ENCODE measurements around the gene SLC38A8. TPM values are rescaled to one million over a fixed set of nuclear protein-coding genes. Genes with fewer than 3 reads are reported as not detected.

The SLC38A8 gene
- polyA plus RNA-seq, 6 donors from 2014 or later, result not detected

DNA sequence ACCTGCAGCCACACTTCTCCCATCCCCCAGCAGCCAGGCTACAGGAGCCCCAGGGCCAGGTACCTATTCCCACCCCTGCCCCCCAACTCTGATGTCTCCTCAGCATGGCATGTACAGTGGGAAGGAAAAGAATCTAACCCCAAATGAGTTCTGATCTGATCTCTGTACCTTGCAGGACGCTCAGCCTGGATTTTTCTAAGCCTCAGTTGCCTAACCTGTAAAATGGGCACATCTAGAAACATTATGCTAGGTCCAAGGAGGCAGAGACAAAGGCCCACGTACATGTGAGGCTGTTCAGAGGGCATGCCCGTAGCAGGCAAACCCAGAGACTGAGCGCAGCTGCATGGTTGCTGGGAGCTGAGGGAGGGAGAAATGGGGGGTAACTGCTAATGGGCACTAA is 35.1 kb downstream of the SLC38A8 start:
- ATAC-seq (ENCODE audit: low read depth in 2 of 2) (no peak), DNase-seq (no peak)
- H3K36me3 Mint-ChIP-seq, result no peaks in the 10 kb centered on the region
- H3K4me1 Mint-ChIP-seq, result no peaks in the 10 kb centered on the region
- H3K4me3 Mint-ChIP-seq, result no peak overlapping the region
- H3K27me3 Mint-ChIP-seq, result peaks cover 15 to 38% (median 27%) of the 10 kb centered on the region in 3 donors
- H3K9me3 Mint-ChIP-seq, result no peaks in the 10 kb centered on the region
- no peak overlapping the region for H3K27ac Mint-ChIP-seq

DNA sequence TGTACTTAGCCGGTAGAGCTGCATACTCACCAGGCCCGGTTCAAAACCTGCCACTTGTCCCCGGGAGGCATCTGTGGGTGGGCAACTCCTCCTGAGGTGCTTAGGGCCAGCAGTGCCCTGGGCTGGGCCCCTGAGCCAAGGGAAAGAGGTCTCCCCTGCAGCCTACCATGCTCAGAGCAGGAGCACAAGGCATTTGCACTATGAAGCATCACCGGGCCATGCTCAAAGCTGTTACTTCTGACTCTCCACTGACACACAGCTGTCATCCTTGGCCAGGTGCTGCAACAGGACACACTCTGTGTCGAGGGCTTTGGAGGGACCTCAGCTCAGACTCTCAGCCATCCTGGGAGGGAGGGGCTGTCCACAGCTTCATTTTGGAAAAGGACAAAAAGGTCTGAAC is 37.2 kb downstream of the SLC38A8 start:
- no peak overlapping the region for H3K27ac Mint-ChIP-seq
- DNase-seq (no peak), ATAC-seq (ENCODE audit: low read depth in 2 of 2) (no peak)
- no peaks in the 10 kb centered on the region for H3K4me1 Mint-ChIP-seq
- H3K9me3 Mint-ChIP-seq, result no peaks in the 10 kb centered on the region
- peaks cover 15 to 42% (median 31%) of the 10 kb centered on the region in 3 donors for H3K27me3 Mint-ChIP-seq
- H3K4me3 Mint-ChIP-seq, result no peak overlapping the region
- H3K36me3 Mint-ChIP-seq, result no peaks in the 10 kb centered on the region

DNA sequence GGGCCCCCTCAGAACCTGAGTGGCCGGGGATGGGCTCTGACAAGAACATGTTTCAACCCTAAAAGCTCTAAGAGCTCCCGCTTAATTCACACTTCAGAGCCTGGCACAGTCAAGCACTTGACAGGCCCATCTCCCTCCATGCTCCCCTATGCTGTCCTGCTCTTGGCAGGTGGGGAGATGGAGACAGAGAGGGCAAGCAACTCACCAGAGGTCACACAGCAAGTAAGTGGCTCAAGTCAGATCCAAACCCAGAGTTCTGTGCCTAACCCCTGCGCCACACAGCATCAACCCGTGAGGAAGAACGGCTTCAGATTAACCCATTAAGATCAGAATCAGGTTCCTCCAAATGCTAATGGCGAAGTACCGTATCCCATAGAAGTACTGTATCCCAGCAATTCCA is 38.2 kb downstream of the SLC38A8 start:
- DNase-seq (no peak), ATAC-seq (ENCODE audit: low read depth in 2 of 2) (no peak)
- no peaks in the 10 kb centered on the region for H3K36me3 Mint-ChIP-seq
- peaks cover 15 to 39% (median 33%) of the 10 kb centered on the region in 3 donors for H3K27me3 Mint-ChIP-seq
- H3K9me3 Mint-ChIP-seq, result no peaks in the 10 kb centered on the region
- no peak overlapping the region for H3K4me3 Mint-ChIP-seq
- H3K27ac Mint-ChIP-seq, result no peak overlapping the region
- no peaks in the 10 kb centered on the region for H3K4me1 Mint-ChIP-seq

DNA sequence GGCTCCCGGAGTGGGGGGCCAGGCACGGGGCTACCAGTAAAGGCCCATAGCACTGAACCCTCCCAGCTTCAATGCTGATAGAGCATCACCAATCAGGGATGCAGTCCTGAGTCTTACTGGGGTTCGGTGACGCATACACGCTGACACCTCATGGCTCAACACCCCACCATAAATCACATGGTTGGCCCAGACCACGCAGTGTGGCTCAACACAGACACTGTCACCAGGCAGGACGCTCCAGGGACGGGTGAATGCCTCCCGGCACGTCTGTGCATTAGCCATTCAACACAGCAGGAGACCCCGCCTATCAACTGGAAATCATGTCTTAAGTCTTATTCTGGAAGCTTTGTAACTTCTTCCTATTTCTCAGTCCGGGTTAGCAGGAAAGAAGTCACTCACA is 39.6 kb downstream of the SLC38A8 start:
- Mint-ChIP-seq H3K4me3 (no peak overlapping the region), H3K9me3 (no peaks in the 10 kb centered on the region), H3K36me3 (no peaks in the 10 kb centered on the region), H3K4me1 (no peaks in the 10 kb centered on the region), H3K27ac (peak overlapping the region in 1 of 6 donors; percentile 18), H3K27me3 (peaks cover 11 to 45% (median 33%) of the 10 kb centered on the region in 3 donors)
- ATAC-seq (ENCODE audit: low read depth in 2 of 2) (no peak), DNase-seq (no peak)

DNA sequence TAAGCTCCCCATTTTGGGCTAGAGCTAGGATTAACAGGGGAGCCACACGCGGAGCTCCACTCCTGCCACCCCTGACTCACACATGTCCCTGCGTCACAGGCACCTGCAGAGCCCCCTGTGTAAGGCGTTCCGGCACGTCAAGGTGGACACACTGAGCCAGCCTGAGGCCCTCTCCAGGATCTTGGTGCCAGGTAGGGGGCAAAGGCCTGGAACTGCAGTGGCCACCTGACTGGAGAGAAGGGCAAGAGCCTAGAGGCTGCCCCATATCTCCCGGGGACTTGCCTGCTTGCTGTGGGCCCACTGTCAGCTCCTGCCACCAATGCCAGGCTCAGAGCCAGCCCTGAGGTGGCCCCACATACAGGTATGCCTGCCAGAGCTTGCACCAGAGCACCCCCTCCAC is 40.9 kb downstream of the SLC38A8 start:
- ATAC-seq (ENCODE audit: low read depth in 2 of 2) (no peak), DNase-seq (no peak)
- no peak overlapping the region for H3K27ac Mint-ChIP-seq
- no peaks in the 10 kb centered on the region for H3K36me3 Mint-ChIP-seq
- peaks cover 11 to 50% (median 29%) of the 10 kb centered on the region in 3 donors for H3K27me3 Mint-ChIP-seq
- H3K4me1 Mint-ChIP-seq, result no peaks in the 10 kb centered on the region
- H3K9me3 Mint-ChIP-seq, result no peaks in the 10 kb centered on the region
- H3K4me3 Mint-ChIP-seq, result no peak overlapping the region

DNA sequence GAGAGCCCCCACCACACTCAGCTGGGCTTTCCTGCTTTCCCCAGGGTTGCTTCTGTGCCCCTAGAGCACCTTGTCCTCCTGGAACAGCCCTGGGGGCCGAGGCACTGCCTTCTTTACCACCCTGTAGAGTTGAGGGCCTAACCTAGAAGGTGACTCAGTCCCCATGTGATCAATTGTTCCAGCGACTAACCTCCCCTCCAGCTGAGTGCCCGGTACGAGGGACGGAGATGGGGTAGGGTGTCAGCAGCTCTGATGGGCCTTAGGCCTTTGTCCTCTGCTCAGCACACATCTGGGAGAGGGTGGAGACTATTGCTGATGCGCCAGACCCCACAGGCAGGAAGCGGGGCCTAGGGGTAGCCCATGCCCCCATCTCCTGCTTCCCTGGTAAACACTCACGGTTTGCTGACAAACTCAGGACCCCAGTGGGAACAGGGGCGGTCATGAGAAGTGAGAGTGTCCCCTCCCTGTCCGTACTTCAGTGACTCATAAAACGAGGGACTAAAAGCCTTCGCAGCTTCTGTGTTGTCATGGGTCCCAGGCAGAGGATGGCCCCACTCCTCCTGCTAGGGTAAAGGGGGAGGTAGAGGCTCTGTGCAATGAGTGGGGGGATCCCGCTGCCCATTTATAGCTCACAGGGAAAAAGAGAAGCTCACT is 41.5 kb downstream of the SLC38A8 start:
- peaks cover 14 to 51% (median 31%) of the 10 kb centered on the region in 3 donors for H3K27me3 Mint-ChIP-seq
- H3K9me3 Mint-ChIP-seq, result no peaks in the 10 kb centered on the region
- H3K4me1 Mint-ChIP-seq, result no peaks in the 10 kb centered on the region
- H3K27ac Mint-ChIP-seq, result no peak overlapping the region
- H3K36me3 Mint-ChIP-seq, result no peaks in the 10 kb centered on the region
- no peak for DNase-seq
- no peak overlapping the region for H3K4me3 Mint-ChIP-seq
- ATAC-seq (ENCODE audit: low read depth in 2 of 2), result no peak

DNA sequence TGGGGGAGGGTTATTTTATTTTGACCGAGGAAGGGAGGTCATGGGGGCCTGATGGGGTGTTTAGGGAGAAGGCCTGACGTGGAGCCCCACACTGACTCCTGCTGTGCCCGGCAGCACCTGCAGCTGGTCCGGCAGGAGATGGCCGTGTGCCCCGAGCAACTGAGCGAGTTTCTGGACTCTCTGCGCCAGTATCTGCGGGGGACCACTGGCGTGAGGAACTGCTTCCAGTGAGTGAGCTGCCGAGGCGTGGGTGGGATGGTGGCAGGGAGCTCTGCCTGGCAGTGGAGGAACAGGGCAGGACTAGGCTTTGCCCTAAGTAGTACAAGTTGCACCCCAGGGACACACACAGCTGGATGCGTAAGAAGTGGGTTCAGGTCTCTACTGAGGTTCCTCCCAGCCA is 44.5 kb downstream of the SLC38A8 start:
- Mint-ChIP-seq H3K27me3 (peaks cover 10 to 57% (median 54%) of the 10 kb centered on the region in 3 donors), H3K4me3 (no peak overlapping the region), H3K27ac (peak overlapping the region in 1 of 6 donors; percentile 31), H3K9me3 (no peaks in the 10 kb centered on the region), H3K36me3 (no peaks in the 10 kb centered on the region), H3K4me1 (peaks cover 0 to 3% (median 0%) of the 10 kb centered on the region in 3 donors)
- DNase-seq (no peak), ATAC-seq (ENCODE audit: low read depth in 2 of 2) (no peak)

DNA sequence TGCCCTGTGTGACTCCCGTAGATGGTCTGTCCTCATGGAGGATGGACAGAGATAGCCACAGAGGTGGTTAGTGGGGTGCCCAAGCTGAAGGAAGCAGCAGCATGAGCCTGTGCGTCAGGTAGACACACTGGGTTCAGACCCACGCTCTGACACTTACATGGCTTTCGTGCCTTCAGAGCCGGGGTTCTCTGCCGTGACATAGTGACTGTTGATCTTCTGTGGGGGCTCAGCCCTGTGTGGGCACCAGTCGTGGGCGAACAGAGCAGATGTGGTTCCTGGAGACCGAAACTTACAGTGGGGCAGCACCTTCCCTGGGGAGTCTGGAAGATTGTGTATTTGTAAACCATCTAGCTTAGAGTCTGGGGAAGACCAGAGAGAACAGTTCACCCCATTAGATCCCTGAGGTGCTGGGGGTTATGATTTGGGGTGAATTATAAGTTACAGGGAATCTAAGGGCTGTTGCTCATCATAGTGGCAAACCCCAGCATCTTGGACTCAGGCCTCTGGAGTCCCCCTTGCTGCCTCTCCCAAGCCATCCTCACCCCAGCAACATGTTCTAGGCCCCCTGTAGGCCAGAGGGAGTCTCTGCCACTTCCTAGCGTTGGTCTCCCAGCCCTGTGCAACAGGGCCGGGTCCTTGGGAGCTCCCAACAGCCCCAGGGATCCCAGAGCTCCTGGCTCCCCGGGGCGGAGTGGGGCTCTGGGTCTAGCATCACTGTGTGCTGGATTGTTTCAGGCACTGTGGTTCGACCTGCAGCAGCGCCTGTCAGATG is 45.9 kb downstream of the SLC38A8 start:
- DNase-seq, result no peak
- H3K36me3 Mint-ChIP-seq, result no peaks in the 10 kb centered on the region

GRCh38 chr16:83995754-83996153 is 46.8 kb downstream of the SLC38A8 start:
- DNase-seq, result no peak
- no peak overlapping the region for H3K27ac Mint-ChIP-seq
- H3K9me3 Mint-ChIP-seq, result peaks cover 0 to 9% (median 0%) of the 10 kb centered on the region in 7 donors
- ATAC-seq (ENCODE audit: low read depth in 2 of 2), result no peak
- peaks cover 0 to 3% (median 0%) of the 10 kb centered on the region in 3 donors for H3K4me1 Mint-ChIP-seq
- H3K36me3 Mint-ChIP-seq, result no peaks in the 10 kb centered on the region
- peaks cover 18 to 69% (median 53%) of the 10 kb centered on the region in 3 donors for H3K27me3 Mint-ChIP-seq
- H3K4me3 Mint-ChIP-seq, result no peak overlapping the region

More for the DNA sequence above, 45.9 kb downstream of the SLC38A8 start:
- Mint-ChIP-seq H3K4me3 (no peak overlapping the region), H3K4me1 (peaks cover 0 to 3% (median 0%) of the 10 kb centered on the region in 3 donors), H3K27ac (no peak overlapping the region), H3K9me3 (peaks cover 0 to 9% (median 0%) of the 10 kb centered on the region in 7 donors), H3K27me3 (peaks cover 18 to 62% (median 55%) of the 10 kb centered on the region in 3 donors)
- ATAC-seq (ENCODE audit: low read depth in 2 of 2), result no peak

DNA sequence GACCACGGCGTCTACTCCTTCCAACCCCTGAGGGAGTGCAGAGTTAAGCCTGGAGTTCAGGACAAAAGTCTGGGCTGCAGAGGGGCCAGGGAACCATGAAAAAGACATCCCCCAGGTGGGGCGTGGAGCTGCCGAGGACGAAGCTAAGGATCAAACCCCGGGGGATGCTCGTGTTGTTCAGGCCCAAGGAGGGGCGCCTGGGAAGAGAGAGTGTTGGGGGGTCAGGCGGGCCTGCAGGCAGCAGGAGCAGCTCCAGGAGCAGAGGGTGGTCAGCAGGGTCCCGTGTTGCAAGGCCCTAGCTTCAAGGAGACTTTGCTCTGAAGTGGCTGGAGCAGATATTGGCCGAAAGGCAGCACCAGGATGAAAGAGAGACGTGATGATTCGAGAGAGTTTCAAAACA is 47.9 kb downstream of the SLC38A8 start:
- H3K36me3 Mint-ChIP-seq, result no peaks in the 10 kb centered on the region
- peak overlapping the region in 1 of 8 donors; percentile 55 for H3K4me3 Mint-ChIP-seq
- H3K27ac Mint-ChIP-seq, result no peak overlapping the region
- no peak for DNase-seq
- no peak for ATAC-seq (ENCODE audit: low read depth in 2 of 2)
- H3K9me3 Mint-ChIP-seq, result peaks cover 0 to 9% (median 0%) of the 10 kb centered on the region in 7 donors
- peaks cover 22 to 73% (median 55%) of the 10 kb centered on the region in 3 donors for H3K27me3 Mint-ChIP-seq
- peaks cover 0 to 3% (median 0%) of the 10 kb centered on the region in 3 donors for H3K4me1 Mint-ChIP-seq

- H3K27me3 Mint-ChIP-seq, result peaks cover 22 to 79% (median 61%) of the 10 kb centered on the region in 3 donors
- DNase-seq (no peak), ATAC-seq (ENCODE audit: low read depth in 2 of 2) (no peak)
Observed at GRCh38 chr16:83994087-83994486, 48.5 kb downstream of the SLC38A8 start.

DNA sequence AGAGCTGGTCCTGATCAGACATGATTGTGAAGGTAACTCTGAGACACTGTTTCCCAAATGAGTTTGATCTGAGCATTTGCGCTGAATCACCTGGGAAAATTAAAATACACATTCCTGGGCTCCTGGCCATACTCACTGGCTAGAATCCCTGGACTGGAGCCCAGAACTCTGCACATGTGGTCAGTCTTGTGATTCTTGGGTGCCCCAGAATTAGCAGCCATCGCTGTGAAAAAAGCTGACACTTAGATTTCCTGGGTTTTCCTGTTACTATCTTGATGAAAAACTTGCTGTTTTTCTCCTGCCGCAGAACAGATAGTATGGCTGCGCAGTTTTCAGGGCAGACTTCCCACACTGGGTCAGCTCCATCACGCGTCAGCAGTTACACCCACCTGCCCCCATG is 50.0 kb downstream of the SLC38A8 start:
- no peak for DNase-seq
- H3K4me1 Mint-ChIP-seq, result peaks cover 0 to 3% (median 0%) of the 10 kb centered on the region in 3 donors
- no peak overlapping the region for H3K27ac Mint-ChIP-seq

More at GRCh38 chr16:83994087-83994486, 48.5 kb downstream of the SLC38A8 start:
- H3K4me1 Mint-ChIP-seq, result peaks cover 0 to 3% (median 0%) of the 10 kb centered on the region in 3 donors
- no peak overlapping the region for H3K4me3 Mint-ChIP-seq
- peaks cover 0 to 9% (median 0%) of the 10 kb centered on the region in 7 donors for H3K9me3 Mint-ChIP-seq
- H3K27ac Mint-ChIP-seq, result no peak overlapping the region
- H3K36me3 Mint-ChIP-seq, result no peaks in the 10 kb centered on the region

DNA sequence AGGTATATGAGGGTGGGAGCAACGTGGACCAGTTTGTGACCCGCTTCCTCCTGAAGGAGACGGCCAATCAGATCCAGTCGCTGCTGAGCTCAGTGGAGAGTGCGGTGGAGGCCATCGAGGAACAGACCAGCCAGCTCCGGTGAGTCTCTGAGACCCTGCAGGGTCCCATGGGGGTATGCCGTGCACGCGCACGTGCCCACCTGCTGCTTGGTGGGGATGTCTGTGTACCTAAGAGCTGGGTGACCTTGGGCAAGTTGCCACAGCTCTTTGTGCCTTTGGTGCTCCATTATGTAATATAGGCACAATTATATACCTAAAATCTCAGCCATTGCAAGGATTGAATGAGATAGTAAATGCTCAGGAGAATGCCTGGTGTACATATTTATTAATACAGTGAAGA is 52.1 kb downstream of the SLC38A8 start:
- ATAC-seq (ENCODE audit: low read depth in 2 of 2) (no peak), DNase-seq (no peak)
- Mint-ChIP-seq H3K4me1 (peaks cover 0 to 1% (median 0%) of the 10 kb centered on the region in 3 donors), H3K4me3 (no peak overlapping the region), H3K27me3 (peaks cover 27 to 63% (median 63%) of the 10 kb centered on the region in 3 donors), H3K36me3 (no peaks in the 10 kb centered on the region), H3K9me3 (peaks cover 0 to 9% (median 0%) of the 10 kb centered on the region in 7 donors), H3K27ac (no peak overlapping the region)

More for the DNA sequence above, 50.0 kb downstream of the SLC38A8 start:
- peaks cover 34 to 76% (median 75%) of the 10 kb centered on the region in 3 donors for H3K27me3 Mint-ChIP-seq
- H3K4me3 Mint-ChIP-seq, result no peak overlapping the region
- H3K9me3 Mint-ChIP-seq, result peaks cover 0 to 9% (median 0%) of the 10 kb centered on the region in 7 donors
- no peaks in the 10 kb centered on the region for H3K36me3 Mint-ChIP-seq
- ATAC-seq (ENCODE audit: low read depth in 2 of 2), result no peak

DNA sequence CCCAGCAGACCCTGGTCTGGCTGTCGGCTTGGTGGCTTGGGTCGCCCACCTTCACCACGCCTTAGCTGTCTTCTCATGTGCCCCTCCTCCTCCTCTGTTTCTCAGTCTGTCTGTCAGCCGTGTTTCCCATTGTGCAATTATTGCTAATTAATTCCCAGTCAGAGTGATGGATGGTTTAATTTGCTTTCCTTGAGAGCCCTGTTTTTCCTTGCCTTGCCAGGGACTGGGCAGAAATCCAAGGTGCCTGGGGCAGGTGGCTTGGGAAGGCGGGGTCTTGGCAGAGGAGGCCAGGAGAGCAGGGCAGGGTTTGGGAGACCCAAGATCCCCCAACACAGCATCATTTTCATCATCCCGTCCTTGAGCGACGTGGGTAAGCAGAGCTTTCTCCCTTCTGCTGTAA is 53.3 kb downstream of the SLC38A8 start:
- Mint-ChIP-seq H3K27me3 (peaks cover 27 to 54% (median 53%) of the 10 kb centered on the region in 3 donors), H3K4me1 (no peaks in the 10 kb centered on the region), H3K36me3 (no peaks in the 10 kb centered on the region), H3K27ac (no peak overlapping the region), H3K4me3 (peak overlapping the region in 1 of 8 donors; percentile 51), H3K9me3 (peaks cover 0 to 9% (median 0%) of the 10 kb centered on the region in 7 donors)
- DNase-seq, result no peak
- ATAC-seq (ENCODE audit: low read depth in 2 of 2), result no peak

Data from naive B cell (primary cell).